ENCODE measurements around the gene ADISSP. TPM values are rescaled to one million over a fixed set of nuclear protein-coding genes. Genes with fewer than 3 reads are reported as not detected.

ADISSP gene
- total and polyA plus RNA-seq, 2 of the 13 experiments (the other 11 are each of a cell fraction or from before 2014, with no cell fraction given): 38.3 to 90.6 TPM

- H3K9ac ChIP-seq (ENCODE audit: insufficient read depth, low read depth, low read length): no peak overlapping the region
- H2AFZ ChIP-seq (ENCODE audit: low read length): no peak overlapping the region
- H3K36me3 ChIP-seq (replicated peaks in 1 of 2; ENCODE audit: control insufficient read depth in 1 of 2, insufficient read depth in 2 of 2, low read length in 2 of 2): peaks cover 27 to 48% of the 10 kb centered on the region in 2 experiments
- no peak overlapping the region for H3K4me2 ChIP-seq (ENCODE audit: low read depth, low read length)
- H3K79me2 ChIP-seq (ENCODE audit: insufficient read depth, low read length): peaks cover 16% of the 10 kb centered on the region
- H3K27ac ChIP-seq (ENCODE audit: extremely low read length, insufficient read depth, low read length): no peak overlapping the region
- H3K4me1 ChIP-seq (ENCODE audit: insufficient read depth, low read length): peaks cover 41% of the 10 kb centered on the region
- no peak for FAIRE-seq
- no peak for DNase-seq (ENCODE audit: low spot score)
- no peak for ATAC-seq
- intact Hi-C loops (cut with micrococcal nuclease; ENCODE audit: unreplicated experiment): no loop called here
- no TSS peak for BruUV-seq (replicated peaks)
- ChIA-PET POLR2A (interaction anchor here (1.7 kb wide), 1 partner anchor 17 kb away, joined by 8 read pairs; no protein-coding TSS in a partner anchor), CTCF (ENCODE audit: low intra/inter-chr PET ratio, low total read pairs) (no interaction called here)
- no peak overlapping the region for H3K4me3 ChIP-seq (replicated peaks in 1 of 3; ENCODE audit: insufficient read depth in 1 of 3, low read depth in 2 of 3, low read length in 3 of 3)
- in situ Hi-C loops (cut with HindIII; ENCODE audit: extremely low pct_ligation_motif_present, low pct_unique_long_range_greater_than_20kb): no loop called here
- 99% methylated on average over 13 of the region's 13 CpGs for WGBS (ENCODE audit: low lambda C conversion rate)
- TF ChIP-seq ZNF720 (CRISPR knock-in tag; IDR thresholded peaks at IDR 0.05) (no peak), ZNF687 (CRISPR knock-in tag; IDR thresholded peaks at IDR 0.05) (peak; percentile 17; the same call in 1 of the 2 replicates), RBFOX2 (IDR thresholded peaks at IDR 0.05; ENCODE audit: low read depth, low read length) (0 out of 2 replicates have a peak, but pooled peaks have one; percentile 33), ZNF562 (CRISPR knock-in tag; IDR thresholded peaks at IDR 0.05; ENCODE audit: borderline replicate concordance) (no peak), MXD1 (CRISPR knock-in tag; IDR thresholded peaks at IDR 0.05) (no peak), AGO2 (optimal IDR thresholded peaks at IDR 0.05; ENCODE audit: low read depth, low read length) (peak; percentile 53), ZSCAN9 (CRISPR knock-in tag; IDR thresholded peaks at IDR 0.05; ENCODE audit: borderline replicate concordance) (no peak)
- TF ChIP-seq, protein P1, sequence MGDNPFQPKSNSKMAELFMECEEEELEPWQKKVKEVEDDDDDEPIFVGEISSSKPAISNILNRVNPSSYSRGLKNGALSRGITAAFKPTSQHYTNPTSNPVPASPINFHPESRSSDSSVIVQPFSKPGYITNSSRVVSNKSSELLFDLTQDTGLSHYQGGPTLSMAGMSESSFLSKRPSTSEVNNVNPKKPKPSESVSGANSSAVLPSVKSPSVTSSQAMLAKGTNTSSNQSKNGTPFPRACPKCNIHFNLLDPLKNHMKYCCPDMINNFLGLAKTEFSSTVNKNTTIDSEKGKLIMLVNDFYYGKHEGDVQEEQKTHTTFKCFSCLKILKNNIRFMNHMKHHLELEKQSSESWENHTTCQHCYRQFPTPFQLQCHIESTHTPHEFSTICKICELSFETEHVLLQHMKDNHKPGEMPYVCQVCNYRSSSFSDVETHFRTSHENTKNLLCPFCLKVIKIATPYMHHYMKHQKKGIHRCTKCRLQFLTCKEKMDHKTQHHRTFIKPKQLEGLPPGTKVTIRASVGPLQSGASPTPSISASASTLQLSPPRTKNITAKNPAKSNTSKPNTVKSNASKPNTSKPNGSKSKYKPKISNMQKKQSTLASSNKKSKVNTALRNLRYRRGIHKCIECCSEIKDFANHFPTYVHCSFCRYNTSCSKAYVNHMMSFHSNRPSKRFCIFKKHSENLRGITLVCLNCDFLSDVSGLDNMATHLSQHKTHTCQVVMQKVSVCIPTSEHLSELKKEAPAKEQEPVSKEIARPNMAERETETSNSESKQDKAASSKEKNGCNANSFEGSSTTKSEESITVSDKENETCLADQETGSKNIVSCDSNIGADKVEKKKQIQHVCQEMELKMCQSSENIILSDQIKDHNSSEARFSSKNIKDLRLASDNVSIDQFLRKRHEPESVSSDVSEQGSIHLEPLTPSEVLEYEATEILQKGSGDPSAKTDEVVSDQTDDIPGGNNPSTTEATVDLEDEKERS (CRISPR knock-in tag; IDR thresholded peaks at IDR 0.05): no peak
- H3K9me3 ChIP-seq (ENCODE audit: low read length): no peaks in the 10 kb centered on the region
- no peaks in the 10 kb centered on the region for H3K27me3 ChIP-seq (ENCODE audit: control insufficient read depth in 1 of 2, insufficient read depth in 2 of 2, low read length in 2 of 2)
- H4K20me1 ChIP-seq (ENCODE audit: insufficient read depth, low read length): no peaks in the 10 kb centered on the region
These were observed 34.3 kb upstream of the ADISSP start for GRCh38 chr20:3801846-3802245.

All from HepG2 (cell line).